ENCODE measurements around the gene MILR1. TPM values are rescaled to one million over a fixed set of nuclear protein-coding genes. Genes with fewer than 3 reads are reported as not detected.

MILR1 gene
- total and polyA plus RNA-seq, 2 experiments from 2014 or later = 0.39 TPM; not detected in 1

- peak; percentile 42 for ATAC-seq
- TF ChIP-seq, protein P1, sequence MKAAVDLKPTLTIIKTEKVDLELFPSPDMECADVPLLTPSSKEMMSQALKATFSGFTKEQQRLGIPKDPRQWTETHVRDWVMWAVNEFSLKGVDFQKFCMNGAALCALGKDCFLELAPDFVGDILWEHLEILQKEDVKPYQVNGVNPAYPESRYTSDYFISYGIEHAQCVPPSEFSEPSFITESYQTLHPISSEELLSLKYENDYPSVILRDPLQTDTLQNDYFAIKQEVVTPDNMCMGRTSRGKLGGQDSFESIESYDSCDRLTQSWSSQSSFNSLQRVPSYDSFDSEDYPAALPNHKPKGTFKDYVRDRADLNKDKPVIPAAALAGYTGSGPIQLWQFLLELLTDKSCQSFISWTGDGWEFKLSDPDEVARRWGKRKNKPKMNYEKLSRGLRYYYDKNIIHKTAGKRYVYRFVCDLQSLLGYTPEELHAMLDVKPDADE (IDR thresholded peaks at IDR 0.05) = no peak
- no peak for TF ChIP-seq EZH2phosphoT487 (IDR thresholded peaks at IDR 0.05; ENCODE audit: unreplicated experiment)
- no peak for TF ChIP-seq CTCF (conservative IDR thresholded peaks at IDR 0.05; ENCODE audit: low read depth in 2 of 2)
- no peak for TF ChIP-seq STAT1 (IDR thresholded peaks at IDR 0.05; ENCODE audit: unreplicated experiment)
- TF ChIP-seq NANOG (IDR thresholded peaks at IDR 0.05; ENCODE audit: borderline replicate concordance) = no peak
- Mint-ChIP-seq H3K27ac (peak overlapping the region; percentile 68), H3K4me1 (peaks cover 54% of the 10 kb centered on the region), H3K9me3 (peaks cover 15% of the 10 kb centered on the region; the same call in 2 of the 3 replicates), H3K4me3 (no peak overlapping the region; the same call in 2 of the 3 replicates), H3K36me3 (ENCODE audit: low read depth) (peaks cover 4% of the 10 kb centered on the region; the same call in 1 of the 3 replicates), H3K27me3 (ENCODE audit: insufficient read depth, low read depth, poor library complexity) (peaks cover 7% of the 10 kb centered on the region)
- Histone ChIP-seq H3F3A (replicated peaks; ENCODE audit: low read depth) (no peaks in the 10 kb centered on the region), H3K27me3 (ENCODE audit: insufficient read depth) (no peaks in the 10 kb centered on the region), H4K20me1 (replicated peaks; ENCODE audit: insufficient read depth) (no peaks in the 10 kb centered on the region), H2AFZ (peak overlapping the region; percentile 61; the same call in 1 of the 2 replicates), H3K36me3 (ENCODE audit: insufficient read depth) (peaks cover 13% of the 10 kb centered on the region; the same call in 1 of the 2 replicates), H3K4me2 (no peak overlapping the region), H3K9me2 (ENCODE audit: insufficient read depth) (no peaks in the 10 kb centered on the region), H3K4me3 (no peak overlapping the region), H3K4me1 (ENCODE audit: insufficient read depth) (peaks cover 5% of the 10 kb centered on the region; the same call in 1 of the 2 replicates), H3K27ac (ENCODE audit: low read depth) (no peak overlapping the region), H3K79me2 (replicated peaks; ENCODE audit: insufficient read depth) (no peaks in the 10 kb centered on the region)
- DNase-seq (ENCODE audit: low spot score) = no peak
Measured at GRCh38 chr17:64423881-64424280, 25.0 kb upstream of the MILR1 start.

DNA sequence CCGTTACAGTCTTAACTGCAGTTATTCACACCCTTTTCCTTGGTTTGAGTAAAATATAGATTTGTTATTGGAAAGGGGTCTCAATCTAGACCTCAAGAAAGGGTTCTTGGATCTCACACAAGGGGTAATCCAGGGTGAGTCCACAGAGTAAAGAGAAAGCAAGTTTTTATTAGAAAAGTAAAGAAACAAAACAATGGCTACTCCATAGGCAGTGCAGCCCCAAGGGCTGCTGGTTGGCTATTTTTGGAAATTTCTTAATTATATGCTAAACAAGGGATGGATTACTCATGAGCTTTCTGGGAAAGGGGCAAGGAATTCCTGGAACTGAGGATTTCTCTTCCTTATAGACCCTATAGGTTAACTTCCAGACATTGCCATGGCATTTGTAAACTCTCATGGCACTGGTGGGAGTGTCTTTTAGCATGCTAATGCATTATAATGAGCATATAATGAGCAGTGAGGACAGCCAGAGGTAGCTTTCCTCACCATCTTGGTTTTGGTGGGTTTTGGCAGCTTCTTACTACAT is 24.5 kb upstream of the MILR1 start:
- peaks cover 4% of the 10 kb centered on the region; the same call in 1 of the 3 replicates for H3K36me3 Mint-ChIP-seq (ENCODE audit: low read depth)
- H3K4me1 Mint-ChIP-seq = peaks cover 56% of the 10 kb centered on the region
- DNase-seq (ENCODE audit: low spot score) (no peak), ATAC-seq (no peak)
- Histone ChIP-seq H3K4me2 (no peak overlapping the region), H2AFZ (peak overlapping the region; percentile 61; the same call in 1 of the 2 replicates), H3K4me1 (ENCODE audit: insufficient read depth) (peaks cover 5% of the 10 kb centered on the region; the same call in 1 of the 2 replicates), H3K9me2 (ENCODE audit: insufficient read depth) (no peaks in the 10 kb centered on the region), H3K79me2 (replicated peaks; ENCODE audit: insufficient read depth) (no peaks in the 10 kb centered on the region), H3F3A (replicated peaks; ENCODE audit: low read depth) (no peaks in the 10 kb centered on the region), H3K27me3 (ENCODE audit: insufficient read depth) (no peaks in the 10 kb centered on the region), H3K36me3 (ENCODE audit: insufficient read depth) (peaks cover 13% of the 10 kb centered on the region; the same call in 1 of the 2 replicates), H4K20me1 (replicated peaks; ENCODE audit: insufficient read depth) (no peaks in the 10 kb centered on the region), H3K27ac (ENCODE audit: low read depth) (no peak overlapping the region), H3K4me3 (no peak overlapping the region)
- H3K4me3 Mint-ChIP-seq = no peak overlapping the region
- H3K27me3 Mint-ChIP-seq (ENCODE audit: insufficient read depth, low read depth, poor library complexity) = peaks cover 7% of the 10 kb centered on the region
- peak overlapping the region; percentile 68 for H3K27ac Mint-ChIP-seq
- peaks cover 15% of the 10 kb centered on the region; the same call in 2 of the 3 replicates for H3K9me3 Mint-ChIP-seq
- no peak for TF ChIP-seq ZNF114 (CRISPR knock-in tag; IDR thresholded peaks at IDR 0.05)
- no peak for TF ChIP-seq ZNF331 (CRISPR knock-in tag; IDR thresholded peaks at IDR 0.05; ENCODE audit: low read depth)
- no peak for TF ChIP-seq JUNB (IDR thresholded peaks at IDR 0.05; ENCODE audit: unreplicated experiment)
- TF ChIP-seq, protein P1 (IDR thresholded peaks at IDR 0.05) = no peak
- no peak for TF ChIP-seq EZH2phosphoT487 (IDR thresholded peaks at IDR 0.05; ENCODE audit: unreplicated experiment)
- TF ChIP-seq EZH2 (IDR thresholded peaks at IDR 0.05; ENCODE audit: low read depth, unreplicated experiment) = no peak
